Small intestine (tissue), 7 donors: ENCODE data around the gene HHEX. TPM values are rescaled to one million over a fixed set of nuclear protein-coding genes. Genes with fewer than 3 reads are reported as not detected.
"Not testable (repeated sequence)": the region's sequence is repeated elsewhere in the genome, so short reads cannot be mapped to it uniquely, and the experiment has no call there.

Experiments
- DNase-seq, 2 donors: peaks; one replicate each; pipeline versions ENCODE4 v3.0.0 to v3.0.0-alpha.2; 2013
- FAIRE-seq: peaks from 2 replicates; lab custom pipeline; 2012; peaks lifted over from hg19 to GRCh38; lab: Jason Lieb, UNC
- H3K27ac ChIP-seq, 3 donors: one replicate each; pipeline ENCODE4 v1.5.1; 2013; ENCODE audit warnings: low read length in 2 of 3, mild to moderate bottlenecking in 2 of 3, control low read depth in 1 of 3, inconsistent platforms in 1 of 3, low read depth in 1 of 3, moderate library complexity in 1 of 3
- H3K27me3 ChIP-seq, 3 donors: one replicate each; pipeline ENCODE4 v1.6.1; 2013; ENCODE audit warnings: low read length in 3 of 3, inconsistent platforms in 1 of 3; ENCODE audit not compliant: control insufficient read depth in 3 of 3, insufficient read depth in 3 of 3
- H3K36me3 ChIP-seq, 3 donors: one replicate each; pipeline ENCODE4 v1.6.1; 2013; ENCODE audit warnings: low read length in 3 of 3, inconsistent platforms in 1 of 3, low read depth in 1 of 3, mild to moderate bottlenecking in 1 of 3, moderate library complexity in 1 of 3; ENCODE audit not compliant: control insufficient read depth in 3 of 3, insufficient read depth in 2 of 3
- H3K4me1 ChIP-seq, 3 donors: one replicate each; pipeline ENCODE4 v1.6.1; 2013; ENCODE audit warnings: low read length in 2 of 3, inconsistent platforms in 1 of 3, low read depth in 1 of 3, mild to moderate bottlenecking in 1 of 3, moderate library complexity in 1 of 3; ENCODE audit not compliant: control insufficient read depth in 3 of 3, insufficient read depth in 2 of 3
- H3K4me3 ChIP-seq, 3 donors: one replicate each; pipeline ENCODE4 v1.5.1; 2013; ENCODE audit warnings: low read length in 3 of 3, control low read depth in 1 of 3, inconsistent platforms in 1 of 3, low read depth in 1 of 3, mild to moderate bottlenecking in 1 of 3, moderate library complexity in 1 of 3
- H3K9me3 ChIP-seq, 2 donors: one replicate each; pipeline ENCODE4 v1.6.1; 2013; ENCODE audit warnings: low read depth in 1 of 2, low read length in 1 of 2; ENCODE audit not compliant: control insufficient read depth in 2 of 2, insufficient read depth in 1 of 2
- WGBS, 3 donors: extraction: QIAGEN DNeasy Blood & Tissue Kit; methylation state at CpG; one replicate each; pipeline ENCODE4 v1.1.7; 2013; 5-methylcytosine and 5-hydroxymethylcytosine counted together
- polyA plus RNA-seq, 4 donors: library from polyadenylated mRNA; stranded (reverse) in 3 of 4; unstranded in 1 of 4; fragments of 200-250 nt in 3 of 4; fragments of 120-200 nt in 1 of 4; gene quantifications; one replicate each; pipeline versions ENCODE4 v1.2.1 to v1.2.3, GENCODE V29; 2013
- donor health status: healthy with polysubstance abuse.
- donor health status: control.
- donor health status: control.
- donor health status: Bipolar disorder and iron deficiency.
- donor health status: healthy.

Gene HHEX
- polyA plus RNA-seq, 4 donors: 0.67 to 8.4 (median 4.5) TPM

DNA sequence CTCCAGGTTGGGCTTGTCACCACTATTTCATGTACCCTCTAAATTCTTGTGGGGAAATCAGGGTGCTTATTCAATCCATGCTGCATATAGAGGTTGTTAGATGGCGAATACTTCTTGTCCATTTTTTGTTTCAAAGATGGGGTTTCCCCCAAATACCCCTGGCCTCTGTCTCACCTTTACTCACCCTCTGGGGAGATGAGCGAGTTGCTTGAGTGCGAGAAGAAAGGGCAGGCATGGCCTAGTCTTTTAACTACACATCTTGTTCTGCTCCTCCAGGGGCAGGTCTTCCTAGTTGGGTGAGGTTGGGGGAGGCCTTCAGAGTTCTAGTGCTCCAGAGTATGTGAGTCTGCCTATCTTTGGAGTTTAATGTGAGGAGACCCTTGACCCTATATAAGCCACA is 46.2 kb downstream of the HHEX start:
- 89 to 92% (median 90%) methylated on average over 3 of the region's 3 CpGs for WGBS, 3 donors
- FAIRE-seq (no peak), DNase-seq (no peak)
- Histone ChIP-seq H3K27me3 (peaks cover 0 to 4% (median 0%) of the 10 kb centered on the region in 3 donors), H3K9me3 (no peaks in the 10 kb centered on the region), H3K4me3 (no peak overlapping the region), H3K27ac (no peak overlapping the region), H3K36me3 (no peaks in the 10 kb centered on the region), H3K4me1 (no peaks in the 10 kb centered on the region)

GRCh38 chr10:92737484-92737883 is 47.7 kb downstream of the HHEX start:
- Histone ChIP-seq H3K36me3 (no peaks in the 10 kb centered on the region), H3K4me1 (no peaks in the 10 kb centered on the region), H3K9me3 (no peaks in the 10 kb centered on the region), H3K27ac (no peak overlapping the region), H3K4me3 (no peak overlapping the region), H3K27me3 (peaks cover 0 to 4% (median 0%) of the 10 kb centered on the region in 3 donors)
- FAIRE-seq (no peak), DNase-seq (no peak)
- WGBS, 3 donors: 64 to 88% (median 73%) methylated on average over 7 of the region's 7 CpGs

DNA sequence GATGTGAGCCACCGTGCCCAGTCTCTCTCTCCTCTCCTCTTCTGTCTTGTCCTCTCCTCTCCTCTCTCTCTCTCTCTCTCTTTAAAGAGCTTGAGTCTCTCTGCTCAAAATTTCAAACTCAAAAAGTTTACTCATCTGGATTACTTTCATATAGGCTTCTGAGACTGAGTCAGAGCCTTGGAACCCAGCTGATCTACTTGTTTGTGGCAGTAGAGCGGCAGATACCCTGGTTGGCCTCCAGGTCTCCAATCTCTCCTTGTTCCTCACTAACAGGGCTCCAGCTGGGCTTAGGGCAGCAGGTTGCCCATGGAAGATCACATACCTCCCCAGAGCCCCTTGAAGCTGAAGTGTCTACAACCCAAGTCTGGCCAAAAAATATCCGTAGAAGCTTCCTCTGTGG is 51.0 kb downstream of the HHEX start:
- Histone ChIP-seq H3K36me3 (no peaks in the 10 kb centered on the region), H3K4me1 (no peaks in the 10 kb centered on the region), H3K27ac (no peak overlapping the region), H3K4me3 (no peak overlapping the region), H3K9me3 (no peaks in the 10 kb centered on the region), H3K27me3 (peaks cover 0 to 4% (median 0%) of the 10 kb centered on the region in 3 donors)
- FAIRE-seq (no peak), DNase-seq (no peak)
- WGBS, 3 donors: 82 to 89% (median 85%) methylated on average over 3 of the region's 3 CpGs

GRCh38 chr10:92741741-92742140 is 52.0 kb downstream of the HHEX start:
- H3K4me3 ChIP-seq, H3K9me3 ChIP-seq, H3K27ac ChIP-seq, H3K4me1 ChIP-seq, DNase-seq, FAIRE-seq, H3K27me3 ChIP-seq, H3K36me3 ChIP-seq: not testable (repeated sequence)
- WGBS, 3 donors: 81 to 85% (median 83%) methylated on average over 4 of the region's 4 CpGs

GRCh38 chr10:92742331-92743228 is 52.8 kb downstream of the HHEX start:
- DNase-seq (no peak), FAIRE-seq (no peak)
- Histone ChIP-seq H3K27me3 (peaks cover 0 to 4% (median 0%) of the 10 kb centered on the region in 3 donors), H3K9me3 (no peaks in the 10 kb centered on the region), H3K27ac (no peak overlapping the region), H3K36me3 (no peaks in the 10 kb centered on the region), H3K4me3 (no peak overlapping the region), H3K4me1 (no peaks in the 10 kb centered on the region)
- WGBS, 3 donors: 82 to 90% (median 89%) methylated on average over 9 of the region's 9 CpGs

Other genes starting within 250 kb of the HHEX start
- gene IDE, start 115.9 kb upstream of the HHEX start, polyA plus RNA-seq: 10 to 100 TPM in 3 of 4 donors, 1 to 10 TPM in 1; 9.2 to 21.2 (median 11.4) TPM
- gene KIF11, start 96.8 kb upstream of the HHEX start, polyA plus RNA-seq: 10 to 100 TPM in 2 of 4 donors, 1 to 10 TPM in 1, under 1 TPM in 1; 0.89 to 13.4 (median 6.9) TPM
- 10 to 100 TPM in 2 of 4 donors, 1 to 10 TPM in 2; 6.7 to 17.5 (median 9.6) TPM for gene EXOC6, start 158.6 kb downstream of the HHEX start, polyA plus RNA-seq